NB4 (cell line): Measurements from ENCODE around the gene IKZF5.

Source experiments
- CTCF ChIP-seq: IDR thresholded peaks from one replicate; pipeline ENCODE4 v1.5.1; 2012; ENCODE audit warnings: low read depth, low read length
- MAX ChIP-seq: IDR thresholded peaks from 2 replicates; pipeline ENCODE4 v1.6.1; 2011; ENCODE audit warnings: low read depth, low read length
- POLR2A ChIP-seq: IDR thresholded peaks from 2 replicates; pipeline ENCODE4 v1.6.1; 2011; ENCODE audit warnings: mild to moderate bottlenecking; ENCODE audit not compliant: insufficient read length; ENCODE audit errors: extremely low read depth

GRCh38 chr10:122966879-122967278 lies 41.7 kb downstream of the IKZF5 start:
- no peak for TF ChIP-seq CTCF
- TF ChIP-seq POLR2A: no peak
- TF ChIP-seq MAX: no peak
